Natural killer cell (primary cell): ENCODE measurements around the gene METRNL. TPM values are rescaled to one million over a fixed set of nuclear protein-coding genes. Genes with fewer than 3 reads are reported as not detected.

Experiments used
- ATAC-seq, 3 donors: fragments of 150-1000 bp in 2 of 3; fragments of 200-7000 bp in 1 of 3; cut with Tn5 transposase; 1 replicate in 1 of 3; 2 replicates in 2 of 3; pipeline ENCODE4 v1.10.0; 2021; ENCODE audit warnings: mild to moderate bottlenecking in 2 of 3, moderate library complexity in 2 of 3
- DNase-seq, 2 donors: peaks; one replicate each; pipeline versions ENCODE4 v3.0.0 to v3.0.0-alpha.2; 2013 to 2021; ENCODE audit warnings: mixed read lengths in 1 of 2
- H3K27ac ChIP-seq: one replicate; pipeline ENCODE4 v1.5.1; 2013; ENCODE audit warnings: mild to moderate bottlenecking, low read length
- H3K27me3 ChIP-seq: one replicate; pipeline ENCODE4 v1.6.1; 2013; ENCODE audit warnings: low read length; ENCODE audit not compliant: control insufficient read depth, insufficient read depth
- H3K36me3 ChIP-seq: one replicate; pipeline ENCODE4 v1.6.1; 2013; ENCODE audit warnings: low read length; ENCODE audit not compliant: control insufficient read depth, insufficient read depth
- H3K4me1 ChIP-seq: one replicate; pipeline ENCODE4 v1.6.1; 2013; ENCODE audit warnings: low read length; ENCODE audit not compliant: control insufficient read depth, insufficient read depth
- H3K4me3 ChIP-seq: one replicate; pipeline ENCODE4 v1.5.1; 2013; ENCODE audit warnings: low read length
- H3K9me3 ChIP-seq: one replicate; pipeline ENCODE4 v1.6.1; 2013; ENCODE audit warnings: low read length; ENCODE audit not compliant: control insufficient read depth, insufficient read depth
- H3K27ac Mint-ChIP-seq, 2 donors: one replicate each; pipeline ENCODE4 v1.8.0; 2022; ENCODE audit warnings: mild to moderate bottlenecking in 2 of 2, mixed read lengths in 2 of 2, moderate library complexity in 1 of 2
- H3K27me3 Mint-ChIP-seq, 2 donors: one replicate each; pipeline ENCODE4 v1.8.0; 2022; ENCODE audit warnings: low read depth in 2 of 2, mixed read lengths in 2 of 2
- H3K36me3 Mint-ChIP-seq: one replicate; pipeline ENCODE4 v1.8.0; 2022; ENCODE audit warnings: mixed read lengths
- H3K4me1 Mint-ChIP-seq, 2 donors: one replicate each; pipeline ENCODE4 v1.8.0; 2022; ENCODE audit warnings: mixed read lengths in 2 of 2
- H3K4me3 Mint-ChIP-seq: one replicate; pipeline ENCODE4 v1.8.0; 2022; ENCODE audit warnings: mild to moderate bottlenecking, moderate library complexity, mixed read lengths
- H3K9me3 Mint-ChIP-seq, 2 donors: one replicate each; pipeline ENCODE4 v1.8.0; 2022; ENCODE audit warnings: mixed read lengths in 2 of 2
- WGBS: methylation state at CpG from one replicate; pipeline ENCODE4 v1.1.7; 2013; ENCODE audit warnings: missing lambda C conversion rate; ENCODE audit not compliant: insufficient coverage; 5-methylcytosine and 5-hydroxymethylcytosine counted together
- intact Hi-C: fragments of 100-400 bp; cut with micrococcal nuclease; formaldehyde crosslinking; loops from one replicate; pipeline ENCODE4 v1.14.2; 2022
- total RNA-seq, 4 donors: library from RNA; stranded (reverse); fragments of 120-200 nt in 1 of 4; gene quantifications; one replicate each; pipeline versions ENCODE4 v1.2.3 to v1.2.4, GENCODE V29; 2013 to 2022
- TF ChIP-seq, protein P1 (sequence below): fragments of 200-600 bp; IDR thresholded peaks from one replicate; pipeline ENCODE4 v1.8.0; 2022; ENCODE audit warnings: antibody characterized with exemption

METRNL gene
- total RNA-seq, 3 donors from 2014 or later (not counting 1 experiment from before 2014, with no cell fraction given): 227 to 390 (median 325) TPM

DNA sequence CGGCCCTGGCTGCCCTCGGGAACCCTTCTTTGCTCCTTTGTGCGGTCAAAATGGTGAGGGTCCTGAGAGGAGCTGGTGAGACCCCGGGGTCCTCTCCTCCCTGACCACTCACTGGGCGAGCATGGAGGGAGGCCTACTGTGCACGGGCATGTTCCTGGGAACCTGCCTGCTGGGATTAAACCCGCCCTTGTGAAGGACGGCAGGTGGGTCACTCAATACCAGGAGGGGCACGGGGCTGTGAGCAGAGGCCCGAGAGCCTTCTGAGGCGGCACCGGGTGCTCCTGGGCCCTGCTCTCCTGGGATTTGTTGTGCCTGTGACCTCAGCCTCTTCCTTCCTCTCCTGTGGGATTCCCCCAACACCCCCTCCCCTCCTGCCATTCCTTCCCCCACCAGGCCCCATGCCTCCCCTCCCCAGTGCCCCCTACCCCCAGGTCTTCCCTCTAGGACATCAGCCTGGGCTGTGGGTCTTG is 19.7 kb downstream of the METRNL start:
- Mint-ChIP-seq H3K4me3 (peak overlapping the region; percentile 75), H3K27ac (peak overlapping the region; percentile 72 to 78), H3K27me3 (no peaks in the 10 kb centered on the region), H3K4me1 (peaks cover 13 to 47% of the 10 kb centered on the region in 2 donors), H3K9me3 (no peaks in the 10 kb centered on the region), H3K36me3 (no peaks in the 10 kb centered on the region)
- H3K4me1 ChIP-seq: peaks cover 48% of the 10 kb centered on the region
- ATAC-seq (peak in 1 of 3 donors; percentile 1), DNase-seq (no peak)
- H3K27me3 ChIP-seq: peaks cover 17% of the 10 kb centered on the region
- H3K27ac ChIP-seq: no peak overlapping the region
- peaks cover 23% of the 10 kb centered on the region for H3K36me3 ChIP-seq
- TF ChIP-seq, protein P1, sequence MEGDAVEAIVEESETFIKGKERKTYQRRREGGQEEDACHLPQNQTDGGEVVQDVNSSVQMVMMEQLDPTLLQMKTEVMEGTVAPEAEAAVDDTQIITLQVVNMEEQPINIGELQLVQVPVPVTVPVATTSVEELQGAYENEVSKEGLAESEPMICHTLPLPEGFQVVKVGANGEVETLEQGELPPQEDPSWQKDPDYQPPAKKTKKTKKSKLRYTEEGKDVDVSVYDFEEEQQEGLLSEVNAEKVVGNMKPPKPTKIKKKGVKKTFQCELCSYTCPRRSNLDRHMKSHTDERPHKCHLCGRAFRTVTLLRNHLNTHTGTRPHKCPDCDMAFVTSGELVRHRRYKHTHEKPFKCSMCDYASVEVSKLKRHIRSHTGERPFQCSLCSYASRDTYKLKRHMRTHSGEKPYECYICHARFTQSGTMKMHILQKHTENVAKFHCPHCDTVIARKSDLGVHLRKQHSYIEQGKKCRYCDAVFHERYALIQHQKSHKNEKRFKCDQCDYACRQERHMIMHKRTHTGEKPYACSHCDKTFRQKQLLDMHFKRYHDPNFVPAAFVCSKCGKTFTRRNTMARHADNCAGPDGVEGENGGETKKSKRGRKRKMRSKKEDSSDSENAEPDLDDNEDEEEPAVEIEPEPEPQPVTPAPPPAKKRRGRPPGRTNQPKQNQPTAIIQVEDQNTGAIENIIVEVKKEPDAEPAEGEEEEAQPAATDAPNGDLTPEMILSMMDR: no peak
- intact Hi-C loops: no loop called here
- no peaks in the 10 kb centered on the region for H3K9me3 ChIP-seq
- no peak overlapping the region for H3K4me3 ChIP-seq
- WGBS: 57% methylated on average over 12 of the region's 12 CpGs

- no peak overlapping the region for H3K27ac ChIP-seq
- H3K4me1 Mint-ChIP-seq: peaks cover 13 to 47% of the 10 kb centered on the region in 2 donors
- peak overlapping the region; percentile 72 to 78 for H3K27ac Mint-ChIP-seq
- H3K36me3 Mint-ChIP-seq: no peaks in the 10 kb centered on the region
- WGBS: 5% methylated on average over 34 of the region's 34 CpGs
- H3K27me3 ChIP-seq: peaks cover 17% of the 10 kb centered on the region
- intact Hi-C loops: loop anchor here (2.0 kb wide), 1 partner anchor 15 kb away; no protein-coding TSS in a partner anchor
- H3K9me3 Mint-ChIP-seq: no peaks in the 10 kb centered on the region
- peaks cover 21% of the 10 kb centered on the region for H3K36me3 ChIP-seq
- peak overlapping the region; percentile 75 for H3K4me3 Mint-ChIP-seq
- H3K27me3 Mint-ChIP-seq: no peaks in the 10 kb centered on the region
- H3K9me3 ChIP-seq: no peaks in the 10 kb centered on the region
- peaks cover 48% of the 10 kb centered on the region for H3K4me1 ChIP-seq
- peak; percentile 15 to 28 (median 20) for ATAC-seq
- peak in 1 of 2 donors; percentile 41 for DNase-seq
- TF ChIP-seq, protein P1: no peak
- no peak overlapping the region for H3K4me3 ChIP-seq
Observed at GRCh38 chr17:83099570-83100181, 20.3 kb downstream of the METRNL start.

DNA sequence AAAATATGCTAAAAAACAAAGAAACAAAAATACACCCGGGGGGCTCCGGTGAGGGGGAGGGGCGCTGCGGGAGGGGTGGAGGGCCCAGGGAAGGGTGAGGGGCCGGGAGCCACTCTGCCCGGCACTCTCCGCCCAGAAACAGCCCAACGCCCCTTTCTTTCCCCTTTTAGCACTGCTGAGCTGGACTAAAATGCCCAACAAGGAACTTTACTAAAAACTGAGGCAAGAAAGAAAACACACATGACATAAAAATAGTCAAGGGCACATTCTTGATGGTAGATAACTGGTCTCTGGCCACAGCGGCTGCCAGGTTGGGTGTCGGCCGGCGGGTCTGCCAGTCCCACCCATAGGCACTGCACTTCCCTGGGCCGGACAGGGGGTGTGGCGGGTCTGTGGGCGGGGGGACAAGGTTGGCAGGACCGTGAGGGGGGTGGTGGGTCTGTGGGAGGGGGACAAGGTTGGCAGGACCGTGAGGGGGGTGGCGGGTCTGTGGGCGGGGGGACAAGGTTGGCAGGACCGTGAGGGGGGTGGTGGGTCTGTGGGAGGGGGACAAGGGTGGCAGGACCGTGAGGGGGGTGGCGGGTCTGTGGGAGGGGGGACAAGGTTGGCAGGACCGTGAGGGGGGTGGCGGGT is 20.9 kb downstream of the METRNL start:
- H3K27ac Mint-ChIP-seq: peak overlapping the region; percentile 72 to 78
- H3K4me3 Mint-ChIP-seq: peak overlapping the region; percentile 72
- ATAC-seq (no peak), DNase-seq (no peak)
- WGBS: 17% methylated on average over 20 of the region's 24 CpGs
- peaks cover 48% of the 10 kb centered on the region for H3K4me1 ChIP-seq
- H3K36me3 ChIP-seq: peaks cover 15% of the 10 kb centered on the region
- no peaks in the 10 kb centered on the region for H3K9me3 Mint-ChIP-seq
- H3K9me3 ChIP-seq: no peaks in the 10 kb centered on the region
- H3K4me1 Mint-ChIP-seq: peaks cover 13 to 47% of the 10 kb centered on the region in 2 donors
- H3K27me3 Mint-ChIP-seq: no peaks in the 10 kb centered on the region
- H3K4me3 ChIP-seq: no peak overlapping the region
- TF ChIP-seq, protein P1: no peak
- intact Hi-C loops: loop anchor here (2.0 kb wide), 1 partner anchor 16 kb away; no protein-coding TSS in a partner anchor
- no peaks in the 10 kb centered on the region for H3K36me3 Mint-ChIP-seq
- peaks cover 17% of the 10 kb centered on the region for H3K27me3 ChIP-seq
- H3K27ac ChIP-seq: no peak overlapping the region
